Panc1 (cell line): ENCODE data around the gene KIF5B. TPM values are rescaled to one million over a fixed set of nuclear protein-coding genes. Genes with fewer than 3 reads are reported as not detected.

Experiments used
- ATAC-seq: fragments of 200-7000 bp; cut with Tn5 transposase; 2 replicates; pipeline ENCODE4 v1.9.1; 2020; ENCODE audit warnings: mild to moderate bottlenecking, moderate library complexity
- BruUV-seq: library from RNA; stranded (reverse); fragments of 400-500 nt; replicated peaks from 2 replicates; lab custom pipeline; 2021; lab: Mats Ljungman, UMichigan
- CTCF ChIA-PET: fragments of 300-600 bp; sonication (Branson Sonifier 250); formaldehyde crosslinking; loops from one replicate; lab custom pipeline; 2022; ENCODE audit warnings: antibody characterized with exemption; lab: Charles Lee
- POLR2A ChIA-PET: fragments of 300-600 bp; sonication (Branson Sonifier 250); formaldehyde crosslinking; loops from one replicate; lab custom pipeline; 2022; ENCODE audit warnings: antibody characterized with exemption; lab: Charles Lee
- DNase-seq: peaks from one replicate; pipeline ENCODE4 v3.0.0-alpha.2; 2010; ENCODE audit warnings: low read depth, low spot score
- H3K27ac ChIP-seq: 2 replicates; pipeline ENCODE4 v1.5.1; 2011; ENCODE audit warnings: mild to moderate bottlenecking, low read length, inconsistent platforms
- H3K27me3 ChIP-seq: fragments of 200-500 bp; sonication (Bioruptor generic); 2 replicates; pipeline ENCODE4 v1.6.0; 2014; ENCODE audit warnings: low read length, inconsistent platforms; ENCODE audit not compliant: control insufficient read depth, insufficient read depth
- H3K36me3 ChIP-seq: fragments of 200-500 bp; sonication (Bioruptor generic); 2 replicates; pipeline ENCODE4 v1.5.1; 2014; ENCODE audit warnings: inconsistent platforms, mild to moderate bottlenecking, low read length, moderate library complexity; ENCODE audit not compliant: control insufficient read depth, insufficient read depth
- H3K4me1 ChIP-seq: 2 replicates; pipeline ENCODE4 v1.5.1; 2011; ENCODE audit warnings: inconsistent platforms, mild to moderate bottlenecking, low read length, moderate library complexity; ENCODE audit not compliant: control insufficient read depth, insufficient read depth
- H3K4me3 ChIP-seq, 2 experiments: 2 replicates each; pipeline ENCODE4 v1.5.1; 2011 to 2012; ENCODE audit warnings: low read depth in 2 of 2, low read length in 2 of 2, mild to moderate bottlenecking in 2 of 2, inconsistent platforms in 1 of 2, moderate library complexity in 1 of 2
- H3K9me3 ChIP-seq: fragments of 200-500 bp; sonication (Bioruptor generic); 2 replicates; pipeline ENCODE4 v1.5.1; 2014; ENCODE audit warnings: low read depth, mild to moderate bottlenecking, inconsistent platforms, low read length, moderate library complexity; ENCODE audit not compliant: control insufficient read depth, insufficient read depth
- CTCF ChIP-seq: fragments of 450-650 bp; IDR thresholded peaks from 2 replicates; pipeline ENCODE4 v1.5.1; 2017; ENCODE audit warnings: mild to moderate bottlenecking
- POLR2AphosphoS5 ChIP-seq: IDR thresholded peaks from 2 replicates; pipeline ENCODE4 v1.6.1; 2012; ENCODE audit warnings: mild to moderate bottlenecking, low read depth, low read length, moderate library complexity
- REST ChIP-seq, 2 experiments: IDR thresholded peaks; 2 replicates each; pipeline ENCODE4 v1.6.1; 2011 to 2012; ENCODE audit warnings: low read depth in 2 of 2, control low read depth in 1 of 2, low read length in 1 of 2, mild to moderate bottlenecking in 1 of 2, moderate library complexity in 1 of 2; ENCODE audit not compliant: insufficient read depth in 1 of 2
- SIN3A ChIP-seq: IDR thresholded peaks from 2 replicates; pipeline ENCODE4 v1.6.1; 2012; ENCODE audit warnings: low read depth, mild to moderate bottlenecking, low read length, moderate library complexity, borderline replicate concordance; ENCODE audit not compliant: insufficient read depth
- TCF7L2 ChIP-seq: IDR thresholded peaks from 2 replicates; pipeline ENCODE4 v1.6.1; 2011; ENCODE audit warnings: mild to moderate bottlenecking, low read depth, low read length, inconsistent platforms
- in situ Hi-C: cut with HindIII; loops from 2 replicates; pipeline ENCODE4 v1.10.0; 2016; ENCODE audit warnings: low sequenced_read_pairs, low pct_unique_long_range_greater_than_20kb
- intact Hi-C: fragments of 100-400 bp; cut with micrococcal nuclease; formaldehyde crosslinking; loops from one replicate; pipeline ENCODE4 v1.10.0; 2022; ENCODE audit not compliant: unreplicated experiment
- total RNA-seq: library from RNA; stranded (reverse); gene quantifications from one replicate; pipeline ENCODE4 v1.2.1, GENCODE V29; 2021; ENCODE audit not compliant: unreplicated experiment

The KIF5B gene
- total RNA-seq, 1 experiment from 2014 or later: 89.9 TPM

- H3K36me3 ChIP-seq: peaks cover 34% of the 10 kb centered on the region
- ATAC-seq: peak; percentile 68; the same call in 1 of the 2 replicates
- intact Hi-C loops: no loop called here
These were observed 14.8 kb downstream of the KIF5B start for GRCh38 chr10:32041290-32042028.

GRCh38 chr10:32039734-32040133 lies 16.5 kb downstream of the KIF5B start:
- ChIA-PET POLR2A (no interaction called here), CTCF (no interaction called here)
- BruUV-seq: no TSS peak
- ATAC-seq: no peak
- Histone ChIP-seq H3K36me3 (peaks cover 39% of the 10 kb centered on the region), H3K9me3 (no peaks in the 10 kb centered on the region), H3K4me1 (no peaks in the 10 kb centered on the region; the same call in 1 of the 2 replicates), H3K27me3 (no peaks in the 10 kb centered on the region), H3K4me3 (no peak overlapping the region), H3K27ac (no peak overlapping the region)
- no peak for TF ChIP-seq SIN3A
- in situ Hi-C loops: no loop called here
- no peak for DNase-seq
- intact Hi-C loops: no loop called here

More at GRCh38 chr10:32041290-32042028, 14.8 kb downstream of the KIF5B start:
- no TSS peak for BruUV-seq
- POLR2A ChIA-PET: no interaction called here
- DNase-seq: no peak
- CTCF ChIA-PET: no interaction called here
- H3K4me1 ChIP-seq: no peaks in the 10 kb centered on the region; the same call in 1 of the 2 replicates
- H3K27me3 ChIP-seq: no peaks in the 10 kb centered on the region
- TF ChIP-seq CTCF (no peak), REST (IDR thresholded peaks at IDR 0.05; ENCODE audit: insufficient read depth in 1 of 2, low read depth in 2 of 2, low read length in 1 of 2) (no peak), POLR2AphosphoS5 (no peak), TCF7L2 (no peak), SIN3A (no peak)
- H3K27ac ChIP-seq: no peak overlapping the region
- in situ Hi-C loops: no loop called here
- H3K4me3 ChIP-seq: no peak overlapping the region
- H3K9me3 ChIP-seq: no peaks in the 10 kb centered on the region

GRCh38 chr10:32038777-32039176 lies 17.4 kb downstream of the KIF5B start:
- in situ Hi-C loops (no loop called here), intact Hi-C loops (no loop called here)
- Histone ChIP-seq H3K36me3 (peaks cover 45% of the 10 kb centered on the region), H3K27me3 (no peaks in the 10 kb centered on the region), H3K27ac (no peak overlapping the region), H3K4me3 (no peak overlapping the region), H3K4me1 (no peaks in the 10 kb centered on the region; the same call in 1 of the 2 replicates), H3K9me3 (no peaks in the 10 kb centered on the region)
- CTCF ChIA-PET: no interaction called here
- BruUV-seq: no TSS peak
- no peak for ATAC-seq
- DNase-seq: no peak
- POLR2A ChIA-PET: no interaction called here
- TF ChIP-seq POLR2AphosphoS5 (no peak), CTCF (no peak), REST (IDR thresholded peaks at IDR 0.05; ENCODE audit: insufficient read depth in 1 of 2, low read depth in 2 of 2, low read length in 1 of 2) (no peak), TCF7L2 (no peak), SIN3A (no peak)
